HepG2 (cell line): ENCODE results near the gene MAP6D1. TPM values are rescaled to one million over a fixed set of nuclear protein-coding genes. Genes with fewer than 3 reads are reported as not detected.
"Not testable (repeated sequence)": the region's sequence is repeated elsewhere in the genome, so short reads cannot be mapped to it uniquely, and the experiment has no call there.

Source experiments
- ATAC-seq: fragments of 200-7000 bp; cut with Tn5 transposase; 3 replicates; pipeline ENCODE4 v1.9.1; 2020; ENCODE audit warnings: mild to moderate bottlenecking, moderate library complexity
- BruUV-seq: library from RNA; stranded (reverse); fragments of 400-500 nt; replicated peaks from 2 replicates; lab custom pipeline; 2021; lab: Mats Ljungman, UMichigan
- CTCF ChIA-PET: fragments of 300-600 bp; formaldehyde crosslinking; extraction: SDS; loops from one replicate; lab custom pipeline; 2021; ENCODE audit warnings: low total read pairs, inconsistent platforms, low intra/inter-chr PET ratio; lab: Yijun Ruan, JAX
- POLR2A ChIA-PET: fragments of 350-600 bp; sonication (Branson Sonifier 250); formaldehyde crosslinking; loops from one replicate; lab custom pipeline; 2020; ENCODE audit warnings: antibody characterized with exemption, inconsistent platforms; lab: Yijun Ruan, JAX
- DNase-seq: peaks from one replicate; pipeline ENCODE4 v3.0.0-alpha.2; 2015; ENCODE audit warnings: low spot score
- FAIRE-seq: peaks from 3 replicates; lab custom pipeline; 2011; peaks lifted over from hg19 to GRCh38; lab: Jason Lieb, UNC
- H2AFZ ChIP-seq: one replicate; pipeline ENCODE4 v1.6.1; 2011; ENCODE audit warnings: low read length, inconsistent platforms
- H3K27ac ChIP-seq: fragments of 300-600 bp; 3 replicates; pipeline ENCODE4 v1.8.0; 2011; ENCODE audit warnings: mixed run types, mild to moderate bottlenecking, mixed read lengths, low read length, inconsistent platforms; ENCODE audit not compliant: insufficient read depth; ENCODE audit errors: extremely low read length
- H3K27me3 ChIP-seq, 2 experiments: fragments of 200-600 bp in 1 of 2; 2 replicates in 1 of 2; 3 replicates in 1 of 2; pipeline versions ENCODE4 v1.6.0 to v1.8.0; 2011; ENCODE audit warnings: low read length in 2 of 2, mild to moderate bottlenecking in 2 of 2, moderate library complexity in 2 of 2, inconsistent platforms in 1 of 2; ENCODE audit not compliant: insufficient read depth in 2 of 2, control insufficient read depth in 1 of 2
- H3K36me3 ChIP-seq, 2 experiments: fragments of 200-600 bp in 1 of 2; replicated peaks in 1 of 2; 2 replicates in 1 of 2; 3 replicates in 1 of 2; pipeline versions ENCODE4 v1.5.1 to v1.8.0; 2011; ENCODE audit warnings: low read length in 2 of 2, inconsistent platforms in 1 of 2; ENCODE audit not compliant: insufficient read depth in 2 of 2, control insufficient read depth in 1 of 2
- H3K4me1 ChIP-seq: 2 replicates; pipeline ENCODE4 v1.5.1; 2012; ENCODE audit warnings: low read length, inconsistent platforms; ENCODE audit not compliant: insufficient read depth
- H3K4me2 ChIP-seq: 2 replicates; pipeline ENCODE4 v1.6.0; 2011; ENCODE audit warnings: low read depth, low read length, inconsistent platforms
- H3K4me3 ChIP-seq, 3 experiments: fragments of 200-600 bp in 1 of 3; sonication (generic), shearing (Covaris generic) in 1 of 3; replicated peaks in 1 of 3; 2 replicates each; pipeline ENCODE4 v1.5.1; 2011 to 2016; ENCODE audit warnings: low read length in 3 of 3, inconsistent platforms in 2 of 3, low read depth in 2 of 3, mild to moderate bottlenecking in 2 of 3, control low read depth in 1 of 3, mixed read lengths in 1 of 3; ENCODE audit not compliant: insufficient read depth in 1 of 3
- H3K79me2 ChIP-seq: one replicate; pipeline ENCODE4 v1.6.1; 2011; ENCODE audit warnings: low read length, inconsistent platforms; ENCODE audit not compliant: insufficient read depth
- H3K9ac ChIP-seq: 2 replicates; pipeline ENCODE4 v1.6.0; 2011; ENCODE audit warnings: mild to moderate bottlenecking, low read depth, low read length, inconsistent platforms; ENCODE audit not compliant: insufficient read depth
- H3K9me3 ChIP-seq: 2 replicates; pipeline ENCODE4 v1.5.1; 2012; ENCODE audit warnings: mild to moderate bottlenecking, low read length
- H4K20me1 ChIP-seq: 2 replicates; pipeline ENCODE4 v1.6.0; 2011; ENCODE audit warnings: inconsistent platforms, mild to moderate bottlenecking, low read length, moderate library complexity; ENCODE audit not compliant: insufficient read depth
- ETV6 ChIP-seq: sonication (generic); formaldehyde crosslinking; conservative IDR thresholded peaks from 2 replicates; pipeline ENCODE4 v1.4.0; 2020; ENCODE audit warnings: missing genetic modification reagents
- HES4 ChIP-seq: sonication (generic); formaldehyde crosslinking; IDR thresholded peaks from 2 replicates; pipeline ENCODE4 v1.9.0; 2021; ENCODE audit warnings: mild to moderate bottlenecking, missing genetic modification reagents, borderline replicate concordance
- HIVEP1 ChIP-seq: sonication (generic); formaldehyde crosslinking; IDR thresholded peaks from 2 replicates; pipeline ENCODE4 v1.4.0; 2020; ENCODE audit warnings: mild to moderate bottlenecking, missing genetic modification reagents
- MXD3 ChIP-seq: IDR thresholded peaks from 2 replicates; pipeline ENCODE4 v1.6.1; 2016; ENCODE audit warnings: mild to moderate bottlenecking, missing biosample characterization, missing genetic modification reagents
- ZFP62 ChIP-seq: sonication (generic); formaldehyde crosslinking; IDR thresholded peaks from 2 replicates; pipeline ENCODE4 v1.4.0; 2020; ENCODE audit warnings: missing genetic modification reagents
- whole genome bisulfite sequencing: methylation state at CpG from one replicate; pipeline ENCODE4 v1.1.6; 2017; ENCODE audit warnings: low lambda C conversion rate; 5-methylcytosine and 5-hydroxymethylcytosine counted together
- in situ Hi-C: cut with HindIII; loops from 2 replicates; pipeline ENCODE4 v1.10.0; 2017; ENCODE audit warnings: low pct_unique_long_range_greater_than_20kb; ENCODE audit not compliant: extremely low pct_ligation_motif_present
- intact Hi-C: fragments of 100-400 bp; cut with micrococcal nuclease; formaldehyde crosslinking; loops from one replicate; pipeline ENCODE4 v1.10.0; 2022; ENCODE audit not compliant: unreplicated experiment
- polyA plus RNA-seq, 8 experiments: library from polyadenylated mRNA; depleted of rRNA in 3 of 8; stranded (reverse) in 7 of 8; unstranded in 1 of 8; fragments of >200 nt; fragmentation: Illumina TruSeq in 4 of 8; extraction: Trizol in 4 of 8; gene quantifications; 2 replicates each; pipeline versions ENCODE4 v1.2.1 to v1.2.3, GENCODE V29; 2011 to 2016; ENCODE audit warnings: low read depth in 4 of 8, missing spikeins in 1 of 8, mixed read lengths in 1 of 8; ENCODE audit not compliant: insufficient read depth in 1 of 8
- total RNA-seq, 5 experiments: library from RNA; depleted of rRNA; stranded (reverse); fragments of >200 nt; fragmentation: Illumina TruSeq; extraction: Trizol; gene quantifications; 2 replicates each; pipeline ENCODE4 v1.2.3, GENCODE V29; 2016; ENCODE audit warnings: low read depth in 1 of 5

MAP6D1 gene
- total and polyA plus RNA-seq, 2 of the 13 experiments (the other 11 are each of a cell fraction or from before 2014, with no cell fraction given): 0.12 to 0.62 TPM

GRCh38 chr3:183777016-183777618 is 48.3 kb downstream of the MAP6D1 start (continued):
- no peak for TF ChIP-seq MXD3
- no peak for TF ChIP-seq HES4 (CRISPR knock-in tag)
- TF ChIP-seq ETV6 (CRISPR knock-in tag): no peak
- TF ChIP-seq ZFP62 (CRISPR knock-in tag): no peak

- POLR2A ChIA-PET, H3K27me3 ChIP-seq, H3K4me1 ChIP-seq, FAIRE-seq, BruUV-seq, H3K27ac ChIP-seq, H2AFZ ChIP-seq, intact Hi-C loops, H3K9me3 ChIP-seq, in situ Hi-C loops, H3K9ac ChIP-seq, H3K4me2 ChIP-seq, CTCF ChIA-PET, H4K20me1 ChIP-seq, H3K79me2 ChIP-seq, ATAC-seq, DNase-seq, H3K4me3 ChIP-seq: not testable (repeated sequence)
- H3K36me3 ChIP-seq: peaks cover 23 to 74% of the 10 kb centered on the region in 2 experiments
- 96% methylated on average over 5 of the region's 5 CpGs for WGBS
These were observed 48.9 kb downstream of the MAP6D1 start for GRCh38 chr3:183776451-183776850.

- Histone ChIP-seq H3K4me1 (no peaks in the 10 kb centered on the region), H2AFZ (no peak overlapping the region), H3K36me3 (peaks cover 20 to 74% of the 10 kb centered on the region in 2 experiments), H3K4me2 (no peak overlapping the region), H3K27ac (no peak overlapping the region), H3K9ac (no peak overlapping the region), H4K20me1 (no peaks in the 10 kb centered on the region), H3K9me3 (no peaks in the 10 kb centered on the region), H3K4me3 (no peak overlapping the region), H3K79me2 (no peaks in the 10 kb centered on the region), H3K27me3 (no peaks in the 10 kb centered on the region)
- intact Hi-C loops: no loop called here
- FAIRE-seq (no peak), ATAC-seq (no peak), DNase-seq (no peak)
- CTCF ChIA-PET: no interaction called here
- 95% methylated on average over 5 of the region's 5 CpGs for WGBS
- BruUV-seq: no TSS peak
- POLR2A ChIA-PET: no interaction called here
- TF ChIP-seq HIVEP1 (CRISPR knock-in tag): no peak
- in situ Hi-C loops: no loop called here
These were observed 49.6 kb downstream of the MAP6D1 start for GRCh38 chr3:183775781-183776180.
